ENCODE results near the gene MFF.

DNA sequence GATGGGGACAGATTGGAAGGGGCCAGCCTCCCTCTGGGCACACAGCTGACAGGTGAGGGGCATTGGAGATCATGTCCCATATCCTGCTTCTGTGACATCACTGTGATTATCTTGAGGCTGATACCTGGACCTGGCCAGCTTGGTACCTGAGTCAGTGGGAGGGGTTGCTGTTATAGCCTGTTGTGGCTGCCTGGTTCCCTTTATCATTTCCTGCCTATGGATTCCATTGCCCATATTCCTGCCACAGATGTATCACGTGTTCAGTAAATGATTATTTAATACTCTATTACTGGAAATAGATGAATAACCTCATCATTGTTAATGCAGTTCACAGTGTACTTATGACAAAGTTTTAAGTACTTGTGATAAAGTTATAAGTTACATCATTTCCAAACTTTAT, 70.5 kb downstream of the MFF start:
- TF ChIP-seq, protein P1, sequence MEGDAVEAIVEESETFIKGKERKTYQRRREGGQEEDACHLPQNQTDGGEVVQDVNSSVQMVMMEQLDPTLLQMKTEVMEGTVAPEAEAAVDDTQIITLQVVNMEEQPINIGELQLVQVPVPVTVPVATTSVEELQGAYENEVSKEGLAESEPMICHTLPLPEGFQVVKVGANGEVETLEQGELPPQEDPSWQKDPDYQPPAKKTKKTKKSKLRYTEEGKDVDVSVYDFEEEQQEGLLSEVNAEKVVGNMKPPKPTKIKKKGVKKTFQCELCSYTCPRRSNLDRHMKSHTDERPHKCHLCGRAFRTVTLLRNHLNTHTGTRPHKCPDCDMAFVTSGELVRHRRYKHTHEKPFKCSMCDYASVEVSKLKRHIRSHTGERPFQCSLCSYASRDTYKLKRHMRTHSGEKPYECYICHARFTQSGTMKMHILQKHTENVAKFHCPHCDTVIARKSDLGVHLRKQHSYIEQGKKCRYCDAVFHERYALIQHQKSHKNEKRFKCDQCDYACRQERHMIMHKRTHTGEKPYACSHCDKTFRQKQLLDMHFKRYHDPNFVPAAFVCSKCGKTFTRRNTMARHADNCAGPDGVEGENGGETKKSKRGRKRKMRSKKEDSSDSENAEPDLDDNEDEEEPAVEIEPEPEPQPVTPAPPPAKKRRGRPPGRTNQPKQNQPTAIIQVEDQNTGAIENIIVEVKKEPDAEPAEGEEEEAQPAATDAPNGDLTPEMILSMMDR (IDR thresholded peaks at IDR 0.05; ENCODE audit: insufficient read depth, low read length, poor library complexity, severe bottlenecking), result no peak
- no peak for TF ChIP-seq EZH2phosphoT487 (conservative IDR thresholded peaks at IDR 0.05; ENCODE audit: low read length)
